Dendritic cell treated with granulocyte-macrophage colony-stimulating factor and Interleukin-4, amounts not matched to agents 40 ng/mL and 50 ng/mL, for 4 days (primary cell): ENCODE data around the gene MBNL1.
A peak's percentile ranks its signal among the peaks of the same experiment; 100 is the strongest.

Experiments used
- H3K27ac Mint-ChIP-seq: one replicate; pipeline ENCODE4 v1.8.0; 2022; ENCODE audit warnings: mild to moderate bottlenecking, mixed read lengths
- H3K27me3 Mint-ChIP-seq: one replicate; pipeline ENCODE4 v1.8.0; 2022; ENCODE audit warnings: mild to moderate bottlenecking, mixed read lengths
- H3K36me3 Mint-ChIP-seq: one replicate; pipeline ENCODE4 v1.8.0; 2022; ENCODE audit warnings: low read depth, mixed read lengths
- H3K4me1 Mint-ChIP-seq: one replicate; pipeline ENCODE4 v1.8.0; 2022; ENCODE audit warnings: low read depth, mixed read lengths
- H3K4me3 Mint-ChIP-seq: one replicate; pipeline ENCODE4 v1.8.0; 2022; ENCODE audit warnings: mild to moderate bottlenecking, moderate library complexity, mixed read lengths
- H3K9me3 Mint-ChIP-seq: one replicate; pipeline ENCODE4 v1.8.0; 2022; ENCODE audit warnings: mixed read lengths
- intact Hi-C: fragments of 100-400 bp; cut with micrococcal nuclease; formaldehyde crosslinking; loops from one replicate; pipeline ENCODE4 v1.15.0; 2022

The MBNL1 gene

DNA sequence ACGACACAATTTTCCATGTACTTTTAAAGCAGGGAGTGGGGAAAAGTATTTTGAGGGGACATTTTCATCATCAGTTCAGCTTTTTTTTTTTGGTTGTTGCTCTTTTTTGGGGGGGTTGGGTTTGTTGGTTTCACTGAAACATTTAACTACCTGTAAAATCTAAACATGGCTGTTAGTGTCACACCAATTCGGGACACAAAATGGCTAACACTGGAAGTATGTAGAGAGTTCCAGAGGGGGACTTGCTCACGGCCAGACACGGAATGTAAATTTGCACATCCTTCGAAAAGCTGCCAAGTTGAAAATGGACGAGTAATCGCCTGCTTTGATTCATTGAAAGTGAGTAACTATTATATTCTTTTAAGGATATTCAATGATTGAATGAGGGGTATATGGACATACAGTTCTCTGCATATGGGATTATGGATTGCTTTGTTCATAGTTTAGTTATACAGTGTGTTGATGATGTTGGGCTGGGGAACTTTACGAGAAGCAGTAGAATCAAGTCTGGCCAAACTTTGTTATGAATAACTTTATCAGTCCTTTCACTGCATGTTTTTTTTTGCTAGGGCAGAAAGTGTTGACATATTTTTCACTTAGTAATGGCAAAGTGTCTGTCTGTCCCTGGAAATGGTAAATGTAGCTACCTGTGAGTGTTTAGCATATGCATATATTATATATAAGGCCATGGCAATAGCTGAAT is 31.5 kb downstream of the MBNL1 start:
- Mint-ChIP-seq H3K9me3 (no peaks in the 10 kb centered on the region), H3K27me3 (no peaks in the 10 kb centered on the region), H3K27ac (peak overlapping the region; percentile 82), H3K4me1 (peaks cover 47% of the 10 kb centered on the region), H3K36me3 (peaks cover 40% of the 10 kb centered on the region), H3K4me3 (no peak overlapping the region)
- intact Hi-C loops: no loop called here

DNA sequence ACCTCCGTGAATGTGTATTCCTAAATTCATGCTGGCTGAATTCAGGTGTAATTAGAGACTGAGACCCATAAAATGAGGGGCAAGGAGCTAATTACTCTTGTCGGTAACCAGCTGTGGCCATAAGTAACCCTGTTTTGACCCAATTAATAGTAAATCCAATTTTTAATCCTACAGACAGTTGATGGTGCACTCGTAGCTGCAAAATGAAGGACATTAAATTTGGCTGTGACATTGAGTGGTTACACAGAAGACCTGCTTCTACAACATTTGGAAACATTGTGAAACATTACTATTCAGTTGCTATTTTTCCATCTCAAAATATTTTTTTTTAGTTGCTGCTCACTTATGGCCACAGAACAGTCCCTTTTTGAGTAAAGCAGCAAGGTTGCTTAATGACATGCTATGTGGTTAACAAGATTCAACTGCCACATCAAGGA is 33.0 kb downstream of the MBNL1 start:
- intact Hi-C loops: no loop called here
- Mint-ChIP-seq H3K9me3 (no peaks in the 10 kb centered on the region), H3K4me3 (no peak overlapping the region), H3K27ac (no peak overlapping the region), H3K36me3 (peaks cover 44% of the 10 kb centered on the region), H3K4me1 (peaks cover 40% of the 10 kb centered on the region), H3K27me3 (no peaks in the 10 kb centered on the region)

DNA sequence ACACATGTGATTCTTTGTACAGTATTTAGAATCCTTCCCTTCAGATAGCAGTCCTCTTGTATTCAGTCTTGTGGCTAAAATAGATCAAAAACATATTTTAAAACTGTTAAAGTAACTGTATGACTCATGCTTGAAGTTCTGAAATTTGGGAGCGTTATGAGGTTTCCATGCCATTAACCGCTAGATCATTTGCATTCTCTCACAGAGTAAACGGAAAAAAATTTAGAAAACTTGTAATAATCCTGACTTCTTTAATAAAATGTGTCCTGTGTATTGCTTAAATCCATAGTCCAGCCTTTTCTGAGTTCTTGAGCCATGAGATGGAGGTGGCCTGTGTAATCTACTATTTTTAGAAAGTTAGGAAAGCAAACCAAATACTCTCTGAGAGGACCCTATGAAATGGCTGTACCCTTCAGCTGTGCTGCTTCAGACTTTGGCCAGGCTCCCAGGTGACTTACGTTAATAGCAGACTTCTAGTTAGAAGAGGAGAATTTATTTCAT is 33.8 kb downstream of the MBNL1 start:
- no peak overlapping the region for H3K4me3 Mint-ChIP-seq
- H3K27me3 Mint-ChIP-seq: no peaks in the 10 kb centered on the region
- no peak overlapping the region for H3K27ac Mint-ChIP-seq
- H3K9me3 Mint-ChIP-seq: no peaks in the 10 kb centered on the region
- peaks cover 50% of the 10 kb centered on the region for H3K36me3 Mint-ChIP-seq
- intact Hi-C loops: no loop called here
- H3K4me1 Mint-ChIP-seq: peaks cover 36% of the 10 kb centered on the region

DNA sequence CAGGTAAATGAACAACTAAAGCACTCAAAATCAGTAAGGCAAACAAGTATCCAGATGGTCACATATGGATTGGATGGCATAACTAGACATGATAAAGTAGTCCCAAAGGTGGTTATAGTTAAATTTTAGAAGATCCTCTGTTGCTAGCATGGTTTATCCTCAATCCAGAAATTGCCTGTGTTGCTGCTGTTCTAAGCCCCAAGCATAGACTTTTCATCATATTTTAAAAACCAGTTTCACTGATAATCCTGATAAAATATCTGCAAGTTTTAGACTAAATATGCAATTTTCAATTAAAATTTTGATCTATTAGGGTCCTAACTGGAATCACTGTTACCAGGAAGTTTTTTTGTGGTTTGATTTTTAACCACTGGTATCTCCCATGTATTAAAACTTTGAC is 35.4 kb downstream of the MBNL1 start:
- H3K4me3 Mint-ChIP-seq: no peak overlapping the region
- peaks cover 32% of the 10 kb centered on the region for H3K4me1 Mint-ChIP-seq
- no peaks in the 10 kb centered on the region for H3K9me3 Mint-ChIP-seq
- peaks cover 47% of the 10 kb centered on the region for H3K36me3 Mint-ChIP-seq
- no peaks in the 10 kb centered on the region for H3K27me3 Mint-ChIP-seq
- intact Hi-C loops: no loop called here
- H3K27ac Mint-ChIP-seq: no peak overlapping the region

DNA sequence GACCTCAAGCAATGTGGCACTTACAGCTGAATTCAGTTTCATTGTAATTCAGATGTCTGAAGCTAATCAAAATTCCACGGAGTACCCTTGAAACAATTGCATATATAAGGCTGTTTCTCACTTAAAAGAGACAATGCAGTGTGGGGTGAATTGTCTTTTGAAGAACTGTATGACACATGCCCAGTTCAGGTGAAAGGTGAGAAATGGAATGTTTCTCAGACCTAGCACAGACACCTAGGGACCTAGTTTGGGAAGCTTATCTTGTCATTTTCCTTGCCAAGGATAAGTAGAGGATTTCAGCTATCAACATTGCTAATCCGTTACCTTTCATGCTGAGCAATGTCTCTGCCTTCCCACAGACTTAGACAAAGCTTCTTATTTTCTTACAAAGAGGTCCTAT is 36.3 kb downstream of the MBNL1 start:
- Mint-ChIP-seq H3K27ac (no peak overlapping the region), H3K4me3 (no peak overlapping the region), H3K36me3 (peaks cover 38% of the 10 kb centered on the region), H3K4me1 (peaks cover 23% of the 10 kb centered on the region), H3K9me3 (no peaks in the 10 kb centered on the region), H3K27me3 (no peaks in the 10 kb centered on the region)
- intact Hi-C loops: no loop called here

DNA sequence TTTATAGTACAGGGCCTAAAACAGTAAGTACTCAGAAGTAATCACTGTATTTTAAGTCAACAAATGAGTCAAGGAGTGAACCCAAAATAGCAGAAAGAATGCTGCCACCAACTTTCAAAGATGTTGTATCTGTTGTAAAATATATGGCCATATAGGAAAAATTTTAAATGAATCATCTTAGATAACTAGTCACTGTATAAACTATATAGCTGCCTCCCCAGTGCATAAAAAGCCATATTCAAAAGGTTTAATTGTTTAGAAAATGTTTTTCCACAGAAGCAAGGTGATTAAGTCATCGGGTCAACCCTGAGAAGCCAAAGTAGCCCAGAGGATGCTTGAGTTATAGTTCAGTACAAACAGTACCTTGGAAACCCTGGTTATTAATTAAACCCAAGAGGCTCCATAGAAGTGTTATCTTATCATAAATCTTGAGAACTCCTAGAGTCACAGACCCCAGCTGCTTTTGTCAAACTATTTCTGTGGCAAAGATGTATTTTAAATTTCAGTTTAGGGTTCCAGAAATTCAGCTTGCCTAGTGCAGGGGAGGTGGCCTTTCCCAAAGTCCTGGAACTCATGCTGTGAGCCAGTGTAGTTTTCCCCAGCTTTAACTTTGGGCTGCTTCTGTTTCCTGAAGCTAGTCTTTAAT is 39.2 kb downstream of the MBNL1 start:
- H3K27me3 Mint-ChIP-seq: no peaks in the 10 kb centered on the region
- no peak overlapping the region for H3K4me3 Mint-ChIP-seq
- no peaks in the 10 kb centered on the region for H3K9me3 Mint-ChIP-seq
- H3K36me3 Mint-ChIP-seq: peaks cover 33% of the 10 kb centered on the region
- H3K4me1 Mint-ChIP-seq: peaks cover 18% of the 10 kb centered on the region
- intact Hi-C loops: no loop called here
- no peak overlapping the region for H3K27ac Mint-ChIP-seq

DNA sequence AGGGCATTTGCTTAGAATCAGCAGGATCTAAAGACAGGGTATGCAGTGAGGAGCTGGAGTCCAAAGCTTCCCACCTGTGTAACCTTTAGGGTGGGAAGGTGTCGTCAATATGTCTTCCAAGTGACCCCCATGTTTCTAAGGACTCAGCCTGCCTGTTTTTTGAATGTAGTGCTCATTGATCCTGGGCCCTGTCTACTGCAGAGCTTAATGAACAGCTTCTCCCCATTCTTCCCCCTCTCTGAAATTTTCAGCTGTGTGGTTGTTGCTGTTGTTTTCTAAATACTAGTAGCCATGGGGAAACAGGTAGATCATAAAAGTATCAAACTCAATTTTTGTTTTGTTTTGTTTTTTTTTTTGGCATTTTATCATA is 39.7 kb downstream of the MBNL1 start:
- H3K4me3 Mint-ChIP-seq: no peak overlapping the region
- H3K27ac Mint-ChIP-seq: no peak overlapping the region
- peaks cover 18% of the 10 kb centered on the region for H3K4me1 Mint-ChIP-seq
- intact Hi-C loops: no loop called here
- no peaks in the 10 kb centered on the region for H3K27me3 Mint-ChIP-seq
- peaks cover 37% of the 10 kb centered on the region for H3K36me3 Mint-ChIP-seq
- H3K9me3 Mint-ChIP-seq: no peaks in the 10 kb centered on the region

DNA sequence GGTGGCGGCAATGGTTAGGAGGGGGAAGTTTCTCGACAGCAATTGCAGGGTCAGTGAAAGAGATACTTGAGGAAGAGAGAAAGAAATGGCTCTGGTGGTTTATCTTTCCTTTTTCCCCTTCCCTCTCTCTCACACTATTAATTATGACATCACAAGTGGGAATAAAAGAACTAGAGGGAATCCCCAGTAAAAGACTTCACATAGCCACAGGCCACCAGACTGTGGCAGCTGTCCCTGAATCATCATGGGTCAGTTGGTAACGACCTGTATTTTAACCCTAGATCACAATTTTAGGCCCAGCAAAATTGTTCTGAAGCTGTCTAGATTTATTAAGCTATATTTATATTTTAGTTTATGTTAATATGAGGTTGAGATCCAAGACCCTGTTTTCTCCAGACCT is 40.3 kb downstream of the MBNL1 start:
- Mint-ChIP-seq H3K27ac (no peak overlapping the region), H3K27me3 (no peaks in the 10 kb centered on the region), H3K4me3 (no peak overlapping the region), H3K36me3 (peaks cover 37% of the 10 kb centered on the region), H3K4me1 (peaks cover 18% of the 10 kb centered on the region), H3K9me3 (no peaks in the 10 kb centered on the region)
- intact Hi-C loops: no loop called here

DNA sequence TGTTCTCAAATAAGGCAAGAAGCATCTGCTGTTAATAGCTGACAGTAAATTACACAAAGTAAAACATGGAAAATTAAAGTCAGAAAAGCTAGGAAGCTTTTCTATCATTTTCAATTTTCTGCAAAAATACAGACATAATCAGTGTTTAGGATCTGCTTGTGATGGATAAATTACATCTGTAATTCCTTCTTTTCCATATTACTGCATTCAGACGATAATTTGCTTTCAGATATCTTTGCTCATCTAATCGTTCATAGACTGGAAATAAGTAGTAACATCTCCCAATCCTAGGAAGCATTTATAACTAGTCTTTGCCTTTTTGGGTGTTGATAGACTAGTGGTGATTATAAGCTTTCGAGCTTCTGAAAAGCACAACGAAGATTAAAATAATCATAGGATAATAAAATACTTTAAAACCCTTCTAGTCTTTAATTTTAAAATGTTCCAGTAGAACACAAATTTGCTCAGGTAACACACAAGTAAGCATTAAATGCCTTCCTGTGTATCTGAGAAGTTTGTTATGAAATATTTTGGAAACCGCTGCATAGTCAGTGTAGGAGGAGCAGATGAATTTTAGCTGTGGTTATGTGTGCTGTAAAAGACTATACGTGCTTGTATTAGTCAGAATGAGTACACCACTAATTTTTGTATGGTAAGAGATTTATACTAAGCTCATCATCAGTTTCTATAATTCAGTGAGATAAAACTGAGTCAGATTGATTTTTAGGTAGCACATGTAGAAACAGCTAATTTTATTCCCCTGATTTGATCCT is 41.0 kb downstream of the MBNL1 start:
- Mint-ChIP-seq H3K36me3 (peaks cover 44% of the 10 kb centered on the region), H3K9me3 (no peaks in the 10 kb centered on the region), H3K27me3 (no peaks in the 10 kb centered on the region), H3K27ac (no peak overlapping the region), H3K4me3 (no peak overlapping the region), H3K4me1 (peaks cover 25% of the 10 kb centered on the region)
- intact Hi-C loops: loop anchor here (10.0 kb wide), 1 partner anchor 235 kb away; no protein-coding TSS in a partner anchor

DNA sequence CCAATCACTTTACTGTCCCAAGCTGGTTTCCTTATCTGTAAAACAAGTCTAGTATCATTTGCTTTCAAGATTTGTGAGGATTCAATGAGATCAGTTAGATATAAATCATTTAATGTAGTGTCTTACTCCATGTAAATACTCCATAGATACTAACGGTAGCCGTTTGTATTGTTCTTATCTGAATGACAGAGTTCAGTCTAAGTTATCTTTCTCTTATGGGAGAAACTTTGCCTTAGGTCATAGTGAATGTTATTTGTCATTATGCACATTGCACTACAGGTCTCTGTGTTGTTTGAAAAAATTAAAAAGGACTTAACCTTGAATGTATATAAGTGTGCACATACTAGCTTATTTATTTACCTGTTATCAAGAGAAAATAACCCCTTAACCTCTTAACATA is 44.7 kb downstream of the MBNL1 start:
- peaks cover 30% of the 10 kb centered on the region for H3K4me1 Mint-ChIP-seq
- no peak overlapping the region for H3K27ac Mint-ChIP-seq

DNA sequence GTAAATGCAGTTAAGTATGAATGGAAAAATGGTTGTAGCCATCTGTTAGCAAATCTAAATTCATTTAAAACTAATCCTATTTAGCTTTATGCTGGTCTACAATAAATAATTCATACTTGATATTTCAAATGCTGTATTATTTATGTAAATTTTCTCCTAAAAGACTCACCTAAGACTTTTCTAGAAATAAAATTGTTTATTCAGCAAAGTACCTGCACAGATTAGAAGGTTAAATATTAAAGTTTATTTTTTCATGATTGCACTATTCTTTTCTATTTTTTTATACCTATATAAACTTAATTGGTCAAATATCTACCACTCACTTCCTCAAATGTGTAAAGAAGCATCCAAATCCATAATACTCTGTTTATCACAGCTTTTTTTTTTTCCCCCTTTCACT is 45.2 kb downstream of the MBNL1 start:
- Mint-ChIP-seq H3K27me3 (no peaks in the 10 kb centered on the region), H3K9me3 (no peaks in the 10 kb centered on the region), H3K4me3 (no peak overlapping the region), H3K36me3 (peaks cover 35% of the 10 kb centered on the region), H3K4me1 (peaks cover 25% of the 10 kb centered on the region), H3K27ac (no peak overlapping the region)
- intact Hi-C loops: loop anchor here (10.0 kb wide), 1 partner anchor 239 kb away; no protein-coding TSS in a partner anchor

More for the DNA sequence above, 44.7 kb downstream of the MBNL1 start:
- H3K36me3 Mint-ChIP-seq: peaks cover 39% of the 10 kb centered on the region
- no peak overlapping the region for H3K4me3 Mint-ChIP-seq
- H3K9me3 Mint-ChIP-seq: no peaks in the 10 kb centered on the region
- intact Hi-C loops: loop anchor here (10.0 kb wide), 1 partner anchor 239 kb away; no protein-coding TSS in a partner anchor
- no peaks in the 10 kb centered on the region for H3K27me3 Mint-ChIP-seq

DNA sequence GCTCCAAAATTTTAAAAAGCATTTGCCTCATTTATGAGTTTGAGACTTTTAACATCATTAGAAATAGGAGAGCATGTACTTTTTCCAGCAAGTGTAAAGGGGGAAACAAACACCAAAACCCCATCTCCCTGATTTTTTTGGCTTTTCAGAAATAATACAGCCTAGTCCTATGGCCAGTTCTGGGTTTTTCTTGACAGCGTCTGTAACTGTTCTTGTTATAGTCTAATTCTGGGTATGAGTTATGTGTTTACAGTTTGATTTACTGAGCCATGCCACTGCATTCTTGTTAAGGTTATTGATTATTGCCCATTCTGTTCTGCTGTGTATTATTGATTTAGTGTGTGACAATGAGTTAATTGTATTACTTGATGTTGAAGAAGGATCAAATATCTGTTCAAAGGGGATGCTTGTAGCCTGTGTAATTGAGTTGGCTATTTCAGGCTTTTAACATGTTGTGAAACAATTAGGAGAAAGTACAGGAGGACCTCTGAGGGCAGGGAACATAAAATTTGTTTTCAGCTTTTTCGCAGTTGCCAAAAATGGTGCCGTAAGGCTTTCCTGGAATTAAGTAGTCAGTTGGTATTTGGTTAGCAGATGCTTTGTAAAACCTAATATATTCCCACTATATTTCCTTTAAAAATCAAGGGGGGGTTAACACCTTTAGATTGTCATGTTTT is 46.1 kb downstream of the MBNL1 start:
- Mint-ChIP-seq H3K27ac (no peak overlapping the region), H3K27me3 (no peaks in the 10 kb centered on the region), H3K36me3 (peaks cover 44% of the 10 kb centered on the region), H3K4me1 (peaks cover 26% of the 10 kb centered on the region), H3K4me3 (no peak overlapping the region), H3K9me3 (no peaks in the 10 kb centered on the region)
- intact Hi-C loops: loop anchor here (10.0 kb wide), 1 partner anchor 240 kb away; no protein-coding TSS in a partner anchor

DNA sequence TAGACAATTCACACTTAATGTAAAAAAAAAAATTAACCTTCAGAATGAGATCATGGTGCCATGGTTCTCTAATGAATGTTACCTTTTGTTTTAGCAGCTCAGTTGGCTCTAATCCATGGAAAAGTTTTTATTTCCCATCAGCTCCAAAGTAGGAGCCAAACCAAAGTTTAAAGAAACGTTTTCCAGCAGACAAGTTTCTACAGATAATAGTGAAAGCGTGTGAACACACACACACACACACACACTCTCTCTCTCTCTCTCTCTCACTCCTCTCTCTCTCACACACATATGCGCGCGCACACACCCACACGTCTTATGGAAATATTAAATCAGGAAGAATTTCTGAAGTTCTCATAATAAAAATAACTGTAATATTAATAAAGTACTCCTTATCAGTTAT is 46.9 kb downstream of the MBNL1 start:
- Mint-ChIP-seq H3K9me3 (no peaks in the 10 kb centered on the region), H3K27ac (no peak overlapping the region), H3K4me3 (no peak overlapping the region), H3K36me3 (peaks cover 49% of the 10 kb centered on the region), H3K4me1 (peaks cover 30% of the 10 kb centered on the region), H3K27me3 (no peaks in the 10 kb centered on the region)
- intact Hi-C loops: loop anchor here (10.0 kb wide), 1 partner anchor 241 kb away; no protein-coding TSS in a partner anchor
